Liver (tissue), 2 donors: ENCODE data around the gene PLEKHA7.

ENCODE experiments used
- CTCF ChIP-seq: fragments of 150-350 bp; IDR thresholded peaks from 2 replicates; pipeline ENCODE4 v1.5.1; 2017; ENCODE audit warnings: improper control_type of control experiment, low read depth, low read length; ENCODE audit not compliant: missing input control
- FOXA1 ChIP-seq: IDR thresholded peaks from 2 replicates; pipeline ENCODE4 v1.6.1; 2016; ENCODE audit warnings: antibody characterized with exemption
- donor health status: healthy.

GRCh38 chr11:16881766-16882165, 132.4 kb downstream of the PLEKHA7 start:
- no peak for TF ChIP-seq CTCF
- no peak for TF ChIP-seq FOXA1
